ENCODE data around the gene RPL27.
"Not testable (repeated sequence)": the region's sequence is repeated elsewhere in the genome, so short reads cannot be mapped to it uniquely, and the experiment has no call there.

RPL27 gene

DNA sequence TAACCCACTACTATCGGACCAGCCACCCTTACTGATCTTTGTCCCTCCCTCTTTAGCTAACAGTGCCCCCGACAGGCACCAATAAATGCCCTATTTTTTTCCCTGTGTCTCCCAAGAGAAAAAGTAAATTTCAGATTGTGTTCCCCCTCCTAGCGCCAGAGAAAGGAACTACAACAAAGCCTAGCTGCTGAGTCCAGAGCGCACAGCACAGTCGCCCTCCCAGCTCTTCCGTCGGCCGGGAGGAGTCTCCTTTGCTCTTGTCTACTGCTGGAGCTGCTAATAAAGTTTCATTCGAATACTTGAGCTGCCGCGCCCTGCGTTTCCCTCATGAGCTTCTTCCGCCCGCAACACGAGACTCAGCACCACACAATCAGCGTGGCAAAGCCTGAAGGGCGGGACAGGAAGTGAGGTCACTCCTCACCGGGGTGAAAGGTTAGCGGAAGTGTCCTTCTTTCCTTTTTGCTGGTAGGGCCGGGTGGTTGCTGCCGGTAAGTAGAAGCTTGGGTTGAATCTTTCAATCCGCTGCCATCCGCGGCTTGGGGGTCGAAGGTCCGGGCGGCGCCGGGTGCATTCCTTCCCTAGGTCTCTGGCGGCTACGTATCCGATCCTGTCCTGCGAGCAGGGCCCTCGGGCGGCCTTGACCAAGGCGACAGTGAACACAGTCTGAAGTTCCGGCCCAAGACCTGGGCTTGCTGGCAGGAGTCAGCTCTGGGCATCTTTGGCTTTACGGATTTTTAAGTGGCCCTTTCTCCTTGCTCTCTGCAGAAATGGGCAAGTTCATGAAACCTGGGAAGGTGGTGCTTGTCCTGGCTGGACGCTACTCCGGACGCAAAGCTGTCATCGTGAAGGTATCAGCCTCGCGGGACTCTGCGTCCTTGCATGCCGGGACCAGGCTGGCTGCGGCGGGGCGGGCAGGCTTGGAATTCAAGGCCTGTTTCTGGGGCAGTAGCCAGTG, at the start of gene RPL27:
RPL27 (plus strand) TSS at position 436 of the 955 bp plus-strand sequence; CDS start at position 768, 332 bp downstream.
- Histone ChIP-seq H3K27me3 (ENCODE audit: insufficient read depth, low read length) (no peaks in the 10 kb centered on the region), H3K79me2 (ENCODE audit: control insufficient read depth, insufficient read depth, low read length, unreplicated experiment) (peaks cover 31% of the 10 kb centered on the region), H3K36me3 (ENCODE audit: insufficient read depth, low read length) (peaks cover 21% of the 10 kb centered on the region), H3K4me1 (ENCODE audit: control insufficient read depth, insufficient read depth, low read length, unreplicated experiment) (peaks cover 35% of the 10 kb centered on the region), H3K4me3 (ENCODE audit: low read depth, low read length) (peak within 1 kb of the TSS; percentile 98), H3K27ac (ENCODE audit: low read depth, low read length) (peak within 1 kb of the TSS; percentile 85), H2AFZ (ENCODE audit: low read length, unreplicated experiment) (peak within 1 kb of the TSS; percentile 60)

- no peak overlapping the region for H3K4me3 ChIP-seq (ENCODE audit: low read depth, low read length)
- no peaks in the 10 kb centered on the region for H3K4me1 ChIP-seq (ENCODE audit: control insufficient read depth, insufficient read depth, low read length, unreplicated experiment)
- H3K27ac ChIP-seq (ENCODE audit: low read depth, low read length): no peak overlapping the region
- H3K27me3 ChIP-seq (ENCODE audit: insufficient read depth, low read length): no peaks in the 10 kb centered on the region
- H3K36me3 ChIP-seq (ENCODE audit: insufficient read depth, low read length): 0 out of 2 replicates have a peak, but pooled peaks cover 6% of the 10 kb centered on the region
- no peaks in the 10 kb centered on the region for H3K79me2 ChIP-seq (ENCODE audit: control insufficient read depth, insufficient read depth, low read length, unreplicated experiment)
- no peak overlapping the region for H2AFZ ChIP-seq (ENCODE audit: low read length, unreplicated experiment)
Measured at GRCh38 chr17:42950044-42950783, 48.0 kb upstream of the RPL27 start.

DNA sequence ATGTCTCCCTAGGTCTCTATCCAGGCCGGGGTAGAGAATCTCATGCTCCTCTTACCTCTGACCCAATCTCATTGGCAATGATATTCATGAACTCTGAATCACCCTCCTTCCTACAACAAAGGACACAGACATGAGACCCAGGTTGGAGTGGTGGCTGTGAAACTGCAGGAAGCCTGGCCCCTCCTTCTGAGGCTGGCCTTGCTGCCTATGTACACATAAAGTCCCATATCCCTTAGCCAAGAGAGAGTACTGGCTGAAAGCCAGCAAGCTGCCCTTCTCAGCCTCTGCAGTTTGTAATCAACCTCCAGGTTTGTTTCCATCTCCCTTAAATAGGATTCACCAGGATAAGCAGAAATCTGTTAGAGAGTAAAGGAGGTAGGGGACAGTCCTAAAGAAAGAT, 44.5 kb upstream of the RPL27 start:
- Histone ChIP-seq H3K36me3 (ENCODE audit: insufficient read depth, low read length) (peaks cover 18% of the 10 kb centered on the region; the same call in 1 of the 2 replicates), H3K4me3 (ENCODE audit: low read depth, low read length) (no peak overlapping the region), H3K79me2 (ENCODE audit: control insufficient read depth, insufficient read depth, low read length, unreplicated experiment) (no peaks in the 10 kb centered on the region), H2AFZ (ENCODE audit: low read length, unreplicated experiment) (no peak overlapping the region), H3K27ac (ENCODE audit: low read depth, low read length) (no peak overlapping the region), H3K4me1 (ENCODE audit: control insufficient read depth, insufficient read depth, low read length, unreplicated experiment) (no peaks in the 10 kb centered on the region), H3K27me3 (ENCODE audit: insufficient read depth, low read length) (no peaks in the 10 kb centered on the region)

GRCh38 chr17:42964161-42964932, 33.9 kb upstream of the RPL27 start, which contains the start of gene AARSD1:
Gene AARSD1, minus strand, starts transcription at chr17:42964454. Its CDS starts 14 bp downstream, at chr17:42964440.
- H3K79me2 ChIP-seq (ENCODE audit: control insufficient read depth, insufficient read depth, low read length, unreplicated experiment): peaks cover 21% of the 10 kb centered on the region
- H2AFZ ChIP-seq (ENCODE audit: low read length, unreplicated experiment): peak within 1 kb of the TSS; percentile 83
- H3K4me3 ChIP-seq (ENCODE audit: low read depth, low read length): peak within 1 kb of the TSS; percentile 89
- H3K36me3 ChIP-seq (ENCODE audit: insufficient read depth, low read length): peaks cover 6% of the 10 kb centered on the region; the same call in 1 of the 2 replicates
- H3K27me3 ChIP-seq (ENCODE audit: insufficient read depth, low read length): no peaks in the 10 kb centered on the region
- H3K27ac ChIP-seq (ENCODE audit: low read depth, low read length): peak within 1 kb of the TSS; percentile 80
- peaks cover 4% of the 10 kb centered on the region for H3K4me1 ChIP-seq (ENCODE audit: control insufficient read depth, insufficient read depth, low read length, unreplicated experiment)

- H3K36me3 ChIP-seq (ENCODE audit: insufficient read depth, low read length): no peaks in the 10 kb centered on the region
- H3K4me3 ChIP-seq (ENCODE audit: low read depth, low read length): no peak overlapping the region
- H3K27ac ChIP-seq (ENCODE audit: low read depth, low read length): no peak overlapping the region
- H3K4me1 ChIP-seq (ENCODE audit: control insufficient read depth, insufficient read depth, low read length, unreplicated experiment): peaks cover 4% of the 10 kb centered on the region
- H3K79me2 ChIP-seq (ENCODE audit: control insufficient read depth, insufficient read depth, low read length, unreplicated experiment): peaks cover 14% of the 10 kb centered on the region
- H2AFZ ChIP-seq (ENCODE audit: low read length, unreplicated experiment): no peak overlapping the region
- no peaks in the 10 kb centered on the region for H3K27me3 ChIP-seq (ENCODE audit: insufficient read depth, low read length)
Measured at GRCh38 chr17:42967925-42968324, 30.3 kb upstream of the RPL27 start.

- Histone ChIP-seq H3K79me2 (ENCODE audit: control insufficient read depth, insufficient read depth, low read length, unreplicated experiment) (peaks cover 3% of the 10 kb centered on the region), H3K27ac (ENCODE audit: low read depth, low read length) (no peak overlapping the region)
Measured at GRCh38 chr17:42969001-42969581, 29.1 kb upstream of the RPL27 start.

DNA sequence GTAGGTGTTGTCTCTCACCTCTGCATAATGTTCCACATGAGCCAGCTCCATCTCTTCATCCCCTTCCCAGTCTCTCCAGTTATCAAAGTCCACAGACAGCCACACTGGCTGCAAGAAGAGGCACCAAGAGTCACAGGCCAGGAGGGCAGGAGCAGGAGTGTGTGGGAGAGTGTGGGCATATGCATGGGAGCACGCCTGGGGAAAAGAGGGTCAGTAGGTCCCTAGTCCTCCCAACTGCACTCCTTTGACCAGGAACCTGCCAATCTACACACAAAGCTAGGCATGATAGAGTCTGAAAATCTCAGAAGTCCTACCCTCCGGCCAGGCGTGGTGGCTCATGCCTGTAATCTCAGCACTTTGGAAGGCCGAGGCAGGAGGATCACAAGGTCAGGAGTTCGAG, 26.6 kb upstream of the RPL27 start:
- no peak overlapping the region for H2AFZ ChIP-seq (ENCODE audit: low read length, unreplicated experiment)
- H3K36me3 ChIP-seq (ENCODE audit: insufficient read depth, low read length): no peaks in the 10 kb centered on the region
- no peak overlapping the region for H3K4me3 ChIP-seq (ENCODE audit: low read depth, low read length)

More at GRCh38 chr17:42969001-42969581, 29.1 kb upstream of the RPL27 start:
- no peaks in the 10 kb centered on the region for H3K4me1 ChIP-seq (ENCODE audit: control insufficient read depth, insufficient read depth, low read length, unreplicated experiment)
- no peaks in the 10 kb centered on the region for H3K27me3 ChIP-seq (ENCODE audit: insufficient read depth, low read length)
- no peak overlapping the region for H3K4me3 ChIP-seq (ENCODE audit: low read depth, low read length)
- H3K36me3 ChIP-seq (ENCODE audit: insufficient read depth, low read length): no peaks in the 10 kb centered on the region
- H2AFZ ChIP-seq (ENCODE audit: low read length, unreplicated experiment): no peak overlapping the region

GRCh38 chr17:42973323-42973722, 24.9 kb upstream of the RPL27 start:
- H3K4me3 ChIP-seq (ENCODE audit: low read depth, low read length); H3K79me2 ChIP-seq (ENCODE audit: control insufficient read depth, insufficient read depth, low read length, unreplicated experiment); H3K27ac ChIP-seq (ENCODE audit: low read depth, low read length); H3K4me1 ChIP-seq (ENCODE audit: control insufficient read depth, insufficient read depth, low read length, unreplicated experiment); H3K27me3 ChIP-seq (ENCODE audit: insufficient read depth, low read length); H3K36me3 ChIP-seq (ENCODE audit: insufficient read depth, low read length); H2AFZ ChIP-seq (ENCODE audit: low read length, unreplicated experiment): not testable (repeated sequence)

More for the DNA sequence above, 26.6 kb upstream of the RPL27 start:
- H3K4me1 ChIP-seq (ENCODE audit: control insufficient read depth, insufficient read depth, low read length, unreplicated experiment): no peaks in the 10 kb centered on the region
- no peak overlapping the region for H3K27ac ChIP-seq (ENCODE audit: low read depth, low read length)
- no peaks in the 10 kb centered on the region for H3K27me3 ChIP-seq (ENCODE audit: insufficient read depth, low read length)
- H3K79me2 ChIP-seq (ENCODE audit: control insufficient read depth, insufficient read depth, low read length, unreplicated experiment): no peaks in the 10 kb centered on the region

DNA sequence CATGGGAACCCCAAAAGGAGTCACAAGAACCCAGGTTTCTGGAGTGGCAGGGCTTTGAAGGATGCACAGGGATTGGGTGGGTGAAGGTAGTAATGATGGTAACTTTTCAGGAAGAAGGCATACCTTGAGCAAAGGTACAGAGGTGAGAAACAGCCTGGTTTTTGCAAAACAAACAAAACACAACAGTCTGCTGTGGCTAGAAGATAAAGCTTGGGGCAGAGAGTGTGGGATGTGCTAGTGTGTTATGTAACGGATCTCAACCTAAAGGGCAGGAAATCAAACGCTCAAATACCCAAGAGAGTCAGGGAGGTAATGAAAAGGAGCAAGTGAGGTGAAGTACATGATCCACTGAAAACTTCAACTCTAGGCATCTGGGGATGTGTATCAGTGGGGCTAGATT, 23.0 kb upstream of the RPL27 start:
- Histone ChIP-seq H3K36me3 (ENCODE audit: insufficient read depth, low read length) (no peaks in the 10 kb centered on the region), H3K4me1 (ENCODE audit: control insufficient read depth, insufficient read depth, low read length, unreplicated experiment) (peaks cover 8% of the 10 kb centered on the region), H2AFZ (ENCODE audit: low read length, unreplicated experiment) (no peak overlapping the region), H3K27me3 (ENCODE audit: insufficient read depth, low read length) (no peaks in the 10 kb centered on the region), H3K27ac (ENCODE audit: low read depth, low read length) (no peak overlapping the region), H3K4me3 (ENCODE audit: low read depth, low read length) (no peak overlapping the region), H3K79me2 (ENCODE audit: control insufficient read depth, insufficient read depth, low read length, unreplicated experiment) (no peaks in the 10 kb centered on the region)

- H3K79me2 ChIP-seq (ENCODE audit: control insufficient read depth, insufficient read depth, low read length, unreplicated experiment); H3K36me3 ChIP-seq (ENCODE audit: insufficient read depth, low read length); H3K27ac ChIP-seq (ENCODE audit: low read depth, low read length); H3K4me3 ChIP-seq (ENCODE audit: low read depth, low read length); H3K4me1 ChIP-seq (ENCODE audit: control insufficient read depth, insufficient read depth, low read length, unreplicated experiment); H2AFZ ChIP-seq (ENCODE audit: low read length, unreplicated experiment); H3K27me3 ChIP-seq (ENCODE audit: insufficient read depth, low read length): not testable (repeated sequence)
Measured at GRCh38 chr17:42975701-42976100, 22.5 kb upstream of the RPL27 start.

Data from ACC112 (cell line).